GM19035 (cell line): Measurements from ENCODE around the gene LLGL1.

ENCODE experiments used
- ATAC-seq: cut with Tn5 transposase; IDR thresholded peaks from one replicate; pipeline ENCODE4 v1.9.1; 2021; ENCODE audit not compliant: unreplicated experiment

The LLGL1 gene

DNA sequence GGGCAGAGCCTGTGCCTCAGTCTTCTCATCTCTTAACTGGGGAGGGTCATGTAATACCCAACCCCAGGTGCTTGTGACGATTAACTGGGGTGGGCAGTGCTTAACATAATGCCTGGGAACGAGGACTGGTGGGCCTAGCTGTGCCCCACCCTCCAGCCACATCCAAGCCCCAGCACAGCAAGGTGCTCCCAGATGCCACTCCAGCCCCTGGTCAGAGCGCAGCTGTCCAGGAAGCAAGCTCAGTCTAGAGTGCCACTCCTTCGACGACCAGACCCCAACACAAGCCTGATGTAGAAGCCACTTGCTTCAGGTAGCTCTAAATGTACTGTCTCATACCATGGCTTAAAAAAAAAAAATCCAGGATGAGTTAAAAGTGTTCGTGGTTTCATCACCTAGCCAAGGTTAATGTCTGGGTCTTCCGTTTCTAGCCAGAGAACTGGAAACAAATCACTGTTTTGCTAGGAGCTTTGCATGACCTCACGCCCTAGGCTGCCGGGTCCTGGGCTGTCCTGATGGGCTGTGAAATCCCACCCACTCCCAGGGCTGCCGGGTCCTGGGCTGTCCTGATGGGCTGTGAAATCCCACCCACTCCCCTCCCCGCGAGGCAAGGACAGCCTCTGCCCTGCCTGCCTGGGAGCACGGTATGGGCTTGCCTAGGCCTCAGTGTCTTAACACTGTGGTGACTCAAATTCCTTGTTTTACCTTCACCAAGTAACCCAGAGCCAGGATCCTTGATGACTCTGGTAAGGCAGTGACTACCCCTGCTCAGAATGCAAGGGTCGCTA, 42.7 kb downstream of the LLGL1 start:
- no peak for ATAC-seq

DNA sequence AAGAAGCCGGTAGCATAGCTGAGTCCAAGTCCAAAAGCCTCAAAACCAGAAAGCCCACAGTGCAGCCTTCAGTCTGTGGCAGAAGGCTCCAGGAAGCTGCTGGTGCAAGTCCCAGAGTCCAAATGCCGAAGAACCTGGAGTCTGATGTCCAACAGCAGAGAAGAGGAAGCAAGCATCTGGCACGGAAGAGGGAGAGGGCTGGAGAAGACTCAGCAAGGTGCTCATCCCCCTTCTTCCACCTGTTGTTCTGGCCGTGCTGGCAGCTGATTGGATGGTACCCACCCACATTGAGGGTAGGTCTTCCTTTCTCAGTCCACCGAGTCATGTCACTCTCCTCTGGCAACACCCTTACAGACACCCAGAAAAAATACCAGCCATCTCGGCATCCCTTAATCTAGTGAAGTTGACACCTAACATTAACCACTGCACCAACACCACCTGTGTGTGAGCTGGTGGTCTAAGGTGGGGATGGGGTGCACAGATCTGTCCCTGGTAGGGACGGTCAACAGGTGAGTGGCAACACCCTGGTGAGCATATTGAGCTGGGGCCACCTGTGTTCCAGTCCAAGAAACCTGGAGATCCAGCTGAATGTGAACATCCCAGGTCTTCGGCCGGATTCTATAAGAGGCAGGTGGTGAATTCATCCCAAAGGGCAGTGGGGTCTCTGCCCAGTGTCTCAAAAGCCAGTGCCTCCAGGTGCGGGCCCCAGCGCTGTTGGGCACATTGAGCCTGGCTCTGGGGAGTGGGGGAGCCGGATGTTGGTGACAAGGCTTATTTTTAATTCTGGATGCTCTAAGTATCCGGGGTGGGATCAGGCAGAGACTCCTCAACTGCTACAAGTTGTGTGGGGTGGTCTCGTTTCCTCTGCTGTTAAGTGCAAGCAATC, 44.9 kb downstream of the LLGL1 start:
- no peak for ATAC-seq

DNA sequence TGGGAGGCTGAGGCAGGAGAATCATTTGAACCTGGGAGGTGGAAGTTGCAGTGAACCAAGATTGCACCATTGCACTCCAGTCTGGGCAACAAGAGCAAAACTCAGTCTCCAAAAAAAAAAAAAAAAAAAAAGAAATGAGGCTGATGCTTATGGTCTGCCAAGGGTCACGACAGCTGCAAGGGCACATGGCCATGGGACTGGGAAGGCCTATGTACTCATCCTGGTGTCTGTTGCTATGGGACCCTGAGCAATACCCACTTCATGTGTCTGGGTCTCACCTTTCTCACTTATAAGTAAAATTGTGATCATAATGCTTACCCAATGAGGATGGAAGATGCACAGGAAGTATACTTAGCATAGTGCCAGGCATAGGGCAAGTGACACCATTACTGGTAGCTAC, 51.6 kb downstream of the LLGL1 start:
- ATAC-seq = no peak

DNA sequence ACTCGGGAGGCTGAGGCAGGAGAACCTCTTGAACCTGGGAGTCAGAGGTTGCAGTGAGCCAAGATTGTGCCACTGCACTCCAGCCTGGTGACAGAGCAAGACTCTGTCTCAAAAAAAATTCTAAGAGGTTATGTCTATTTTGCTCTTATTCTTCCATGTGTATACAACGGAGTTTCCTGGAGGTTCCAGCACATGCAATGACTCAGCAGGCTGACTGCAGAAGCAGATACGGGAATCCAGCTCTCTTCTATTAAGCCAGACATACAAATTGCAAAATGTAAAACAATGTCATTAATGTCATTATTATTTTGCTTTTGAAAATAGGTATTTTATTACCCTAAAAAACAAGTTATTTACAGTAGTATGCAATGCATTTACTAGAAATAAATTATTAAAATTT, 53.4 kb downstream of the LLGL1 start:
- ATAC-seq = no peak

DNA sequence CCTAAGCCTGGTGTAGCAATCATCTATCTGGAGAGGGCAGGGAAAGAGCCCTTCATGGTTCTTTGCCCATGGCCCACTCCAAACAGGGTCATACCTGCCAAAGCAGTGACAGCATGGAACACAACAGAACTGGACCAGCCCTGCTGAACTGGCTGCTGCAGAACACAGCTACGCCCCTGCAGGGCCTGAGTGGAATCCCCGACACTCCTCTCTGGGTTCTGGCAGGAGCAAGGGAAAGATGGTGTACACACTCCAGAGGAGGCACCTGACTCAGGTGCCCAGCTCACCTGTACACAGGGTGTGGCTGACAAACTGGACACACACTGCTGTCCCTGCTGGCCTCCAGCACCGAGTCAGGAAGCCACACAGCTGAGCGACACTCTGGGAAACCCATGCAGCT, 54.8 kb downstream of the LLGL1 start:
- no peak for ATAC-seq

DNA sequence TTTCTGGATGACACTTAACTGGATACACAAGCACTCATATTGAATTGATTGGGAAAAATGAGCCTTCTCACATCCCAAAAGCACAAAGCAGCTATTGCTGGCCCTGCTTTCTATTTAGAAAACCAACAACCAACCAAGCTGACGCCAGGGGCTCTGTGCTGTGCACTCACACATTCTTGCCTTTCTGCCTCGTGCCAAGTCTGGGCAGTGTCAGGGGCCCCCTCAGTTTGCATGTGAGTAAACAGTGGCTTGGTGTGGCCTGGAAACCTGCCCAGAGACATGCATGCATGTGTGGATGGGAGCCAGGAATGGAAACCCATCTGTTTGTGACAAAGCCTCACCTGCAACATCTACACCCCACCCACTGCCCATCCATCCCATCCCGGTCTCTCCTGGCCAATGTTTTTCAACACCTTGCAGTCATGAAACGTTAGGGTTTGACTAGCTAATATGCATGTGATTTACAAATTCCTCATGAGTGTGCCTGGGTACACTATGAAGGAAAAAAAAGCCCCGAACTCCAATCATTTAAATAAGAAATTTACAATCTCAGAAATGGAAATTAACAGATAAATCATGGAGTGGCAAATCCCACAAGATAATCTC, 55.4 kb downstream of the LLGL1 start:
- no peak for ATAC-seq

DNA sequence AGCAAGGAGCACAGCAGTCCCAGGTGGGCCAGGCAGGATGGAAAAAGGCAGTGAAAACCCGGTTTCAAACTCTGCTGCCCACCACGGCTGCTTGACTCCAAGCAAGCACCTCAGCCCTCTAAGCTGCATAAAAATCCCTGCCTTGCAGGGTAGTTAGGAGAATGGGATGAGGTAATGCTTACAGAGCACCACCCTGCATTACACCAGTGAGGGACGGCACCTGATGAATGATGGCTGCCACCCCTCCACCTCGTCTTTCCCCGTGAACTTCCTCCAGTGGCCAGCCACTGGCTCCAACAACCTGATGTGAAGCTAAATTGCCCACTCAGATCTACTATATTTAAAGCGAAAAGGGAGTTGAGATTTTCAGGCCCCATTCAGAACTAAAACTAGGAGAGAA, 56.4 kb downstream of the LLGL1 start:
- no peak for ATAC-seq

DNA sequence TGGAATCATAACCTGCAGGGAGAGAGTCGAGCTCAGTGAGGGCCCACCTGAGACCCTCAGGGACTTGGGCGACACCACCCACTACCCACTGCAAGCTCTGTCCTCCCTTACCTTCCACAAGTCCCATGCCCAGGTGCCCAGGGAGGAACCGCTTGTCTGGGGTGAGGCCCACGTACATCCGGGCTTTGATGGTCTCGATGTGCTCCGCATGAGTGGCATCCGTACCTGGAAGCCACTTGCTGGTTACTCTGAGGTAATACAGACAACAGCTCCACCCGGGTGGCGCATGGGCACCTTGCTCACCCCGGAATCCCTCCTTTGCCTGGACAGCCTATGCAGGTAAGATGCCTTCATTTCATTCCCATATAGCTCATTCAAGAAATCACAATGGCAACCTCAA, 59.9 kb downstream of the LLGL1 start:
- no peak for ATAC-seq

DNA sequence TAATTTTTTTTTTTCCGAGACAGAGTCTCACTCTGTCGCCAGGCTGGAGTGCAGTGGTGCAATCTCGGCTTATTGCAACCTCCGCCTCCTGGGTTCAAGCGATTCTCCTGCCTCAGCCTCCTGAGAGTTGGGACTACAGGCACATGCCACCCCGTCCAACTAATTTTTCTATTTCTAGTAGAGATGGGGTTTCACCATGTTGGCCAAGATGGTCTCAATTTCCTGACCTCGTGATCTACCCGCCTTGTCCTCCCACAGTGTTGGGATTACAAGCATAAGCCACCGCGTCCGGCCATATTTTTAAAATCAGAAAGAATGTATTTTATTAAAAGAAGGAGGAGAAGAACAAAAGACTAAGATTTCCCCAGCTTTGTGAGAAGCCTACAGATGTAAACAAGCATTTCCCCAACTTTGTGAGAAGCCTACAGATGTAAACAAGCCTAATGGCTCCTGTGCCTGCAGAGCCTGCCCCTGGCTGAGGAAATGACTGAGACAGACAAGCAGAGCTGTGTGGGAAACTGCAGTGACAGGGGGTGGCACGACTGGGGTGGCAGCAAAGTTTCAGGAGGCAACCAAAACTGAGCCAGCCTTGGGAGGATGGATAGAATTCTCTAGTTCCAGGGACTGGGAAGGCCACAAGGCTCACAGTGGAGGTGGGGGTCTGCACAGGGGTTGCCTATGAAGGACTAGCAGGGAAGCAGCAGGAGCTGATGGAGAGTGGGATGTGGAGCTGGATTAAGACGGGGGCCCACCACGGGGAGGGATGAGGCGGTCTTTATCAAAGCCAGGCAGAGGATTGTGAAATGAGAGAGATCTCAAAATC, 66.5 kb downstream of the LLGL1 start:
- ATAC-seq = no peak
